ENCODE measurements around the gene MAML3.

MAML3 gene

DNA sequence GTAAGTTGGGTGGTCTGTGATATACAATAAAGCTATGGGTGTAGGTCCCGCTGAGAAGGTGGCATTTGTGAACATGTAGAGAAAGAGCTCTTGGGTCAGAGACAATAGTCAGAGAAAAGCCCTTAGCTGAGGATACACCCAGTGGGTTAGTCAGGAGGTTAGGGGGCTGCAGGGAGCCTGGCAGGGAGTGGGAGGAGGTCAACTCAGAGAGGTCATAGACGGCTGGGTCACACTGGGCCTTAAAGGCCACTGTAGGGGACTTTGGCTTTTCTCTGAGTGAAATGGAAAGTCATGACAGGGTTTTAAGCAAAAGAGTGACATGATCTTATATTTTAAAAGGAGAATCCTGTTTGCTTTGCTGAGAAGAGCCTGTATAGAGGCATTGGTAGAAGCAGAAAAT is 471.7 kb downstream of the MAML3 start:
- no peak overlapping the region for H3K4me3 ChIP-seq (replicated peaks in 1 of 2; ENCODE audit: low read depth in 2 of 2, low read length in 2 of 2)
- TF ChIP-seq CTCF (IDR thresholded peaks at IDR 0.05; ENCODE audit: low read depth, low read length), result no peak
- DNase-seq (ENCODE audit: low read depth in 2 of 2), result no peak

DNA sequence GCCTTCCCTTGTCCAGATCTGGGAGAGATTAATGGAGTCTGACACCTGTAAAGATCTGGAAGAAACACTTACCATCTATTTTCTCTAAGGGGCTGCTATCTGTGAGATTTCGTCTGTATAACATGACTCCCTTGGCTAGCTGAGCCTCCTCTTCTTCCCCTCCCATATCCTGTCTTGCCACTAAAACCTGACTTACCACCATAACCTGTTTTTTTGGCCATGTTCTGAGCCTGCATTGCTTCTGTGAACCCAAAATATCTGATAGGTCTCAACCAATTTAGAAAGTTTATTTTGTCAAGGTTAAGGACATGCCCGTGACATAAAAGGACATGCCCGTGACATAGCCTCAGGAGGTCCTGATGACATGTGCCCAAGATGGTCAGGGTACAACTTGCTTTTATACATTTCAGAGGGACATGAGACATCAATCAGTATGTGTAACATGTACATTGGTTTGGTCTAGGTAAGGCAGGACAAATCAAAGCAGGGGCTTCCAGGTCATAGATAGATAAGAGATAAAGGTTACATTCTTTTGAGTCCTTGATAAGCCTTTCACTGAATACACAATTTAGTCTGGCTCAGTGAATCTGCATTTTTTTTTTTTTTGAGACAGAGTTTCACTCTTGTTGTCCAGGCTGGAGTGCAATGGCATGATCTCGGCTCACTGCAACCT is 476.9 kb downstream of the MAML3 start:
- no peak overlapping the region for H3K4me3 ChIP-seq (replicated peaks in 1 of 2; ENCODE audit: low read depth in 2 of 2, low read length in 2 of 2)
- no peak for DNase-seq (ENCODE audit: low read depth in 2 of 2)

DNA sequence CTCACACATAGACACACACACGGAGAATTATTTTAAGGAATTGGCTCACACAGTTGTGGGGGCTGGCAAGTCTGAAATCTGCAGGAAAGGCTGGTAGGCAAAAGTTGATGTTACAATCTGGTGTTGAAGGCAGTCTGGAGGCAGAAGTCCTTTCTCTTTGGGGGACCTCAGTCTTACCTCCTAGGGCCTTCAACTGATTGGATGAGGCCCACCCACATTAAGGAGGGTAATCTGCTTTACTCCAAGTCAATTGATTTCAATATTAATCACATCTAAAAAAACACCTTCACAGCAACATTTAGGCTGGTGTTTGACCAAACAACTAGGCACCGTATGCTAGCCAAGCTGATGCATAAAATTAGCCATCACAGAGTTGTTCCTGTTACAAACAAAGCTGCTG is 477.6 kb downstream of the MAML3 start:
- no peak overlapping the region for H3K4me3 ChIP-seq (replicated peaks in 1 of 2; ENCODE audit: low read depth in 2 of 2, low read length in 2 of 2)
- DNase-seq (ENCODE audit: low read depth in 2 of 2), result no peak

More for the DNA sequence above, 476.9 kb downstream of the MAML3 start:
- TF ChIP-seq CTCF (IDR thresholded peaks at IDR 0.05; ENCODE audit: low read depth, low read length), result no peak

DNA sequence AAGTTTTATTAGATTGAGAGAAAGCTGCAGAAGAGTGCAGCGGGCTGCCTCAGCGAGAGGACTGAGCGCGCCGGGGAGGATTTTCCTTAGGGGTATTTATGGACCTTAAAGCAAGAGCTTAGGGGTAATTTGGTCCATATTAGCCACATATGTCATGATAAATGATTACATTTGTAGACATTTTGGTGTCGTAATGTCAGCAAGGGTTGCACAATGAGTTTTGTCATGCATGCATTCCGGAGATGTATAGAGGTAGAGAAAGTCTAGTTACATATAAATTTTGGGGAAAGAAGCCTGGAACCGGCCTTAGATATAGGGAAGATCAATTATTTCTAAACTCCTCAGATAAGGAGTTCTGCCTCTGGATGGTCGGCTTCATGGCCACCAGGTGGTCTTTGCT is 478.3 kb downstream of the MAML3 start:
- DNase-seq (ENCODE audit: low read depth in 2 of 2), result peak in 1 of 2 donors; percentile 6
- no peak for TF ChIP-seq CTCF (IDR thresholded peaks at IDR 0.05; ENCODE audit: low read depth, low read length)
- no peak overlapping the region for H3K4me3 ChIP-seq (replicated peaks in 1 of 2; ENCODE audit: low read depth in 2 of 2, low read length in 2 of 2)

More for the DNA sequence above, 477.6 kb downstream of the MAML3 start:
- TF ChIP-seq CTCF (IDR thresholded peaks at IDR 0.05; ENCODE audit: low read depth, low read length), result no peak

GRCh38 chr4:139674875-139675550 is 479.0 kb downstream of the MAML3 start:
- TF ChIP-seq CTCF (IDR thresholded peaks at IDR 0.05; ENCODE audit: low read depth, low read length), result no peak
- no peak for DNase-seq (ENCODE audit: low read depth in 2 of 2)
- H3K4me3 ChIP-seq (replicated peaks in 1 of 2; ENCODE audit: low read depth in 2 of 2, low read length in 2 of 2), result no peak overlapping the region

GRCh38 chr4:139672732-139673131 is 481.3 kb downstream of the MAML3 start:
- no peak for TF ChIP-seq CTCF (IDR thresholded peaks at IDR 0.05; ENCODE audit: low read depth, low read length)
- no peak overlapping the region for H3K4me3 ChIP-seq (replicated peaks in 1 of 2; ENCODE audit: low read depth in 2 of 2, low read length in 2 of 2)
- DNase-seq (ENCODE audit: low read depth in 2 of 2), result no peak
